HFF-Myc (cell line): ENCODE results near the gene KCTD17.

ENCODE experiments used
- DNase-seq: peaks from one replicate; pipeline ENCODE4 v3.0.0-alpha.2; 2011; ENCODE audit warnings: low read depth; ENCODE audit errors: extremely low read depth
- H3K4me3 ChIP-seq: replicated peaks from 2 replicates; pipeline ENCODE4 v1.5.1; 2011; ENCODE audit warnings: low read depth, mild to moderate bottlenecking, control low read depth, low read length
- TF ChIP-seq, protein P1 (sequence below): IDR thresholded peaks from 2 replicates; pipeline ENCODE4 v1.5.1; 2012; ENCODE audit warnings: mild to moderate bottlenecking, low read depth, low read length, control low read depth; ENCODE audit errors: missing control alignments

The KCTD17 gene

DNA sequence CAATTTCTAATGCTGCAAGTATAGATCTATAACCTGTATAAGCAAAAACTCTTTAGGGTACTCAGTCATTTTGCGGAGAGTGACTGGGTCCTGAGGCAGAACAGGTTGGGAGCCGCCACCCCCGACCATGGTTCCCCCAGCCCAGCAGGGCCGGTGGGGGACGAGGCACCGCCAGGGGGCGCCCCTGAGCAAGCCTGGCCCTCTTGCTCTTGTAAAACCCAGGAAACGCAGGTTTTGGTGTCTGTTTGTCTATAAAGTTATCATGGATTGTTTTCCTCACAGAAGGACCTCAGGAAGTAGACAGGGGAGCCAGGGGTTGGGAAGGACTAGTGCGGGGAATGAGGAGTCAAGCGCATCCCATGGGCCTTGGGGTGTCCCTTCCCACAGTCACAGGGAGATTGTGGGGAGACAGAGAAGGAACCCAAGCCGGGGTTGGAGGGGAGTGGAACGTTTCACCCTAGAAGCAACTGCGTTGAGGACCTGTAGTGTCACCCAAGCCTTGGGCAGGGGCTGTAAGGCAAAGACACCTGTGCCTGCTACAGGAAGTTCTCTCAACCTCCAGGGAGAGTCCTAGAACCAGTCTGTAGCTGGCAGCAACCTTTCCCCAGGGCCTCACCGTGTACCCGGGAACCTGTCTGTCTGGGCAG lies 26.4 kb downstream of the KCTD17 start:
- DNase-seq, result no peak
- H3K4me3 ChIP-seq, result no peak overlapping the region
- TF ChIP-seq, protein P1, sequence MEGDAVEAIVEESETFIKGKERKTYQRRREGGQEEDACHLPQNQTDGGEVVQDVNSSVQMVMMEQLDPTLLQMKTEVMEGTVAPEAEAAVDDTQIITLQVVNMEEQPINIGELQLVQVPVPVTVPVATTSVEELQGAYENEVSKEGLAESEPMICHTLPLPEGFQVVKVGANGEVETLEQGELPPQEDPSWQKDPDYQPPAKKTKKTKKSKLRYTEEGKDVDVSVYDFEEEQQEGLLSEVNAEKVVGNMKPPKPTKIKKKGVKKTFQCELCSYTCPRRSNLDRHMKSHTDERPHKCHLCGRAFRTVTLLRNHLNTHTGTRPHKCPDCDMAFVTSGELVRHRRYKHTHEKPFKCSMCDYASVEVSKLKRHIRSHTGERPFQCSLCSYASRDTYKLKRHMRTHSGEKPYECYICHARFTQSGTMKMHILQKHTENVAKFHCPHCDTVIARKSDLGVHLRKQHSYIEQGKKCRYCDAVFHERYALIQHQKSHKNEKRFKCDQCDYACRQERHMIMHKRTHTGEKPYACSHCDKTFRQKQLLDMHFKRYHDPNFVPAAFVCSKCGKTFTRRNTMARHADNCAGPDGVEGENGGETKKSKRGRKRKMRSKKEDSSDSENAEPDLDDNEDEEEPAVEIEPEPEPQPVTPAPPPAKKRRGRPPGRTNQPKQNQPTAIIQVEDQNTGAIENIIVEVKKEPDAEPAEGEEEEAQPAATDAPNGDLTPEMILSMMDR, result peak; percentile 99

DNA sequence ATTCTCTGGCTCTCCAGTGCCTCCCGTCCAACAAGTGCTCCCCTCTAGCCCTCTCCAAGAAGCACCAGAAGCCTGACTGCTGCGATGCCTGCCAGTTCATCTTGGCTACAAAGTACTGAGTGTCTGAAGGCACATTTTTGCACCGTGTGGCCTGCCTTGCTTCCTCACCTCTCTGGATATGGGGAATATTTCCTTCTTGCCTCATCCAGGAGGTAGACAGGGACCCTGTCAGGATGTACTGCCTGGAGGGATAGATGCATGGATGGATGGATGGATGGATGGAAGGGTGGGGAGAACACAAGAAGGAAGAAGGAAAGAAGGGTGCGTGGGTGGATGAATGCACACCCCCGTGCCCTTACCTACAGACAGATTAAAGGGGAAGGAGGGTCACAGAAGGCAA lies 27.6 kb downstream of the KCTD17 start:
- TF ChIP-seq, protein P1, result no peak
- no peak overlapping the region for H3K4me3 ChIP-seq
- DNase-seq, result no peak

DNA sequence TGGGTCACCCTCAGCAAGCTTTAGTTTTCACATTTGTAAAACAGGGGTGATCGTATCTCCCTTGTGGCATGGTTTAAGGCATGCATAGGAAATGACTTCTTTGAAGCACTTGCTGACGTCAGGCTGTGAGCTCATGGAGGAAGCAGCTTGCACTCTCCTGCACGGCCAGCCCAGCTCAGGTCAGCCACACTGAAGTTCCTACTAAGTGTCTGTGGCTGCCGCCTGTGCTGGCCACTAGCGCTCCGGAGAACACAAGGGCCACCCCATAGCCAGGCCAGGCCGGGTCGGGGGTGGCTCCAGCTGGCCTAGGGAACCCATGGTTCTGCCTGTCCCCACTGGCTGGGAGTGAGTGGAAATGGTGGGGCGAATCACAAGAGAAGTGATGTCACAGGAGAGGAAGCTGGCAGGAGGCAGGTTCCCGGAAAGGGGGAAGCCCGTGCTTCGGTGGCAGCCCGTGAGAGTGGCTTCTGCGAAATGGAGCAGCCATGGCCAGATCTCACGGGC lies 28.2 kb downstream of the KCTD17 start:
- no peak overlapping the region for H3K4me3 ChIP-seq
- TF ChIP-seq, protein P1, result no peak
- no peak for DNase-seq

DNA sequence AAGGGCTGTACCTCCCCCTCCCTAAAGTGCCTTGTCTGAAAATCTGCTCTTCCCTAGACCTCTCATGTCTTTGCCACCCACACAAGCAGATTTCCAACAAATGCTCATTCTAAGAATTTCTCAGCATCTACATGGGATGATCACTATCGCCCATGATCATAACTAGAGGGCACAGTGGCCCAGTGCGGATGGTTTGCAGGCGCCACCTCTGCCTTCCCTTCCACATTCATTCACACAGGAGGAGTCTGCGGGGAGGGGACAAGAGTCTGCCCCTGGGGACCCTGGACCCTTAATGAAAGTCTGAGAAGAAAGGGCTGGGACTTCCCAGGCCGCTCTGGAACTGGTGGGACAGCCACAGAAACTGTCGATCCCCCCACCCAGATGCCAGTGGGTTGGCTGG lies 28.9 kb downstream of the KCTD17 start:
- TF ChIP-seq, protein P1, result no peak
- H3K4me3 ChIP-seq, result no peak overlapping the region
- DNase-seq, result no peak

DNA sequence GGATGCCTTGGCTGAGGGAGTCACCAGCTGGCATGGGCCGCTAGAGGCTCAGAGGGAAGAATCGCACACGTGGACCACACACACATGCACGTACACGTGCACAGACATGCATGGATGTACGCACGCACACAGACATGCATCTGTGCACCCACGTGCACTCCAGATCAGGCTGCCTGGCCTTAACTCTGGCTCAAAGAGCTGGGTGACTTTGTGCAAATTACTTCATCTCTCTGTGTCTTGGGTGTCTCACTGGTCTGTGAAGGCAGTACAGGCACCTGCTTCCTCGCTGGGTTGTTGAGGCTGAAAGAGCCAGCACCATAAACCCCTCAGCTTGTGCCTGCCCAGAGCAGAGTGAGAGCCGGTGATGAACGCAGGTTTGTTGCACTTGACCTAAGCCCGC lies 29.3 kb downstream of the KCTD17 start:
- DNase-seq, result no peak
- H3K4me3 ChIP-seq, result no peak overlapping the region
- TF ChIP-seq, protein P1, result no peak

DNA sequence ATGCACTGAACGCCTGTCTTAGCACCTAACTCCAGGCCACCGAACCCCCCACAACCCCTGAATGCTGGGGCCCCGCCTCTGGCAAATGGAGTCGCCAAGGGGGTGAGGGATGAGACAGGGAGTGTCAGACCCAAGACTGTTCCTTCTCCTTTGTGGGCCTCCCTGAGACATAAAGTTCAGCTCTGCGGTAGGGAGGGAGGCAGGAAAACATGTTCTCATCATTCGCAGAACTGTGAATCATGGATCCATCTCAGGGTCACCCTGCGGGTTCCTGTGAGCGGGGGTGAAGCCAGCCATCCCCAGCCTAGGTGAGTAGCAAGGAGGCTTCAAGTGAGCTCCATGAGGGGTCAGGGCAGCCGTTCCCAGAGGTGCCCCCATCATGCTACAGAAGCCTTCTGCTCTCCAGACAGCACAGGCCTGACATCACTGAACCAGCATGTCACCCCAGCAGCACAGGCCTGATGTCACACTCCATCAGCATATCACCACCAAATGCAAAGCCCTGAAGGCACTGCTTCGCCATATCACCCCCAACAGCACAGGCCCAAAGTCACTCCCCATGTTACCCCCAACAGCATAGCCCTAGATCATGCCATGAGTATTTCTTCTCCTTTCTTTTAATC lies 30.8 kb downstream of the KCTD17 start:
- no peak for DNase-seq
- TF ChIP-seq, protein P1, result no peak
- no peak overlapping the region for H3K4me3 ChIP-seq

DNA sequence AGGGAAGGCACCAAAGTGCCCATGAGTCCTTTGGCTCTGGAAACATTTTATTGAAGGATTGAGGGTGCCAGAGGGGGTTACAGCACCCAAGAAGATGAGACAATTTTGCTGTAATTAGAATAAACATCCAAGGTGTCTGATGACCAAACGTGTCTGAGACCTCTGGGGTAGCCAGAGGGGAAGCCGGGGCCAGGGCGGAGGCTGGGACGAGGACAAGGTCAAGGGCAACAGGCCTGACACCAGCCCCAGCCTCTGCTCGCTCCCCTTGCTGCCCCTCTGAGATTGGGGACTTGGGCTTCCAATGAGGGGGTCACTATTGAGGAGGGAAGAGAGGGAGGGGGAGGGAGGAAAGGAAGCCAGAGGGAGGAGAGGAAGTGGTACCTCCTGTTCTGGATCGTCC lies 32.4 kb downstream of the KCTD17 start:
- no peak overlapping the region for H3K4me3 ChIP-seq
- DNase-seq, result no peak
- TF ChIP-seq, protein P1, result no peak
